Trophoblast cell (in vitro differentiated cells and primary cell): Measurements from ENCODE around the gene ARFGAP1.

Experiments used
- DNase-seq, 2 donors: peaks; one replicate each; pipeline ENCODE4 v3.0.0-alpha.2; 2016
- H2AFZ ChIP-seq: 2 replicates; pipeline ENCODE4 v1.6.1; 2013; ENCODE audit warnings: low read length, moderate library complexity, mild to moderate bottlenecking; ENCODE audit not compliant: insufficient read depth, poor library complexity
- H2AK5ac ChIP-seq: 2 replicates; pipeline ENCODE4 v1.6.1; 2013; ENCODE audit warnings: mild to moderate bottlenecking, low read length
- H2BK120ac ChIP-seq: 2 replicates; pipeline ENCODE4 v1.6.1; 2013; ENCODE audit warnings: low read length, mild to moderate bottlenecking, moderate library complexity; ENCODE audit not compliant: insufficient read depth, poor library complexity
- H2BK12ac ChIP-seq: 2 replicates; pipeline ENCODE4 v1.6.1; 2013; ENCODE audit warnings: mild to moderate bottlenecking, low read length, moderate library complexity
- H2BK5ac ChIP-seq: 2 replicates; pipeline ENCODE4 v1.6.1; 2013; ENCODE audit warnings: low read length, low read depth, moderate library complexity, mild to moderate bottlenecking; ENCODE audit not compliant: poor library complexity
- H3K14ac ChIP-seq: 2 replicates; pipeline ENCODE4 v1.6.1; 2013; ENCODE audit warnings: mild to moderate bottlenecking, low read length
- H3K18ac ChIP-seq: 2 replicates; pipeline ENCODE4 v1.6.1; 2013; ENCODE audit warnings: mild to moderate bottlenecking, low read length
- H3K23ac ChIP-seq: 2 replicates; pipeline ENCODE4 v1.6.1; 2013; ENCODE audit warnings: low read length
- H3K27ac ChIP-seq: 2 replicates; pipeline ENCODE4 v1.5.1; 2013; ENCODE audit warnings: low read depth, mild to moderate bottlenecking, inconsistent platforms, low read length, moderate library complexity
- H3K27me3 ChIP-seq: 2 replicates; pipeline ENCODE4 v1.6.1; 2013; ENCODE audit warnings: inconsistent platforms, mild to moderate bottlenecking, low read length, moderate library complexity; ENCODE audit not compliant: insufficient read depth
- H3K36me3 ChIP-seq, 2 experiments: 1 replicate in 1 of 2; 2 replicates in 1 of 2; pipeline ENCODE4 v1.6.1; 2013; ENCODE audit warnings: low read length in 2 of 2, mild to moderate bottlenecking in 2 of 2, moderate library complexity in 1 of 2; ENCODE audit not compliant: insufficient read depth in 2 of 2, control insufficient read depth in 1 of 2
- H3K4ac ChIP-seq: 2 replicates; pipeline ENCODE4 v1.6.1; 2013; ENCODE audit warnings: low read depth, mild to moderate bottlenecking, low read length, moderate library complexity
- H3K4me1 ChIP-seq, 2 experiments: 1 replicate in 1 of 2; 2 replicates in 1 of 2; pipeline ENCODE4 v1.6.1; 2013; ENCODE audit warnings: low read length in 2 of 2, mild to moderate bottlenecking in 2 of 2, moderate library complexity in 1 of 2; ENCODE audit not compliant: insufficient read depth in 2 of 2, control insufficient read depth in 1 of 2
- H3K4me2 ChIP-seq: 2 replicates; pipeline ENCODE4 v1.6.1; 2013; ENCODE audit warnings: inconsistent platforms, mild to moderate bottlenecking, low read length, moderate library complexity
- H3K4me3 ChIP-seq: 2 replicates; pipeline ENCODE4 v1.5.1; 2013; ENCODE audit warnings: mild to moderate bottlenecking, low read depth, low read length, inconsistent platforms
- H3K79me1 ChIP-seq: one replicate; pipeline ENCODE4 v1.6.1; 2013; ENCODE audit warnings: low read length
- H3K79me2 ChIP-seq: 2 replicates; pipeline ENCODE4 v1.6.1; 2013; ENCODE audit warnings: low read length, mild to moderate bottlenecking; ENCODE audit not compliant: control insufficient read depth, insufficient read depth, poor library complexity
- H3K9ac ChIP-seq: 2 replicates; pipeline ENCODE4 v1.6.1; 2013; ENCODE audit warnings: mild to moderate bottlenecking, low read length
- H3K9me3 ChIP-seq: 2 replicates; pipeline ENCODE4 v1.6.1; 2013; ENCODE audit warnings: low read depth, mild to moderate bottlenecking, control low read depth, inconsistent platforms, low read length; ENCODE audit not compliant: insufficient read depth
- H4K12ac ChIP-seq: 2 replicates; pipeline ENCODE4 v1.6.1; 2013; ENCODE audit warnings: low read depth, mild to moderate bottlenecking, low read length, moderate library complexity
- H4K8ac ChIP-seq: 2 replicates; pipeline ENCODE4 v1.6.1; 2013; ENCODE audit warnings: low read depth, mild to moderate bottlenecking, low read length, moderate library complexity
- H4K91ac ChIP-seq: one replicate; pipeline ENCODE4 v1.6.1; 2013; ENCODE audit warnings: low read depth, mild to moderate bottlenecking, low read length, moderate library complexity
- WGBS: extraction: QIAGEN DNeasy Blood & Tissue Kit; methylation state at CpG from one replicate; pipeline ENCODE4 v1.1.7; 2013; ENCODE audit warnings: missing lambda C conversion rate; ENCODE audit not compliant: insufficient read length, insufficient coverage; ENCODE audit errors: extremely low coverage; 5-methylcytosine and 5-hydroxymethylcytosine counted together

Gene ARFGAP1

DNA sequence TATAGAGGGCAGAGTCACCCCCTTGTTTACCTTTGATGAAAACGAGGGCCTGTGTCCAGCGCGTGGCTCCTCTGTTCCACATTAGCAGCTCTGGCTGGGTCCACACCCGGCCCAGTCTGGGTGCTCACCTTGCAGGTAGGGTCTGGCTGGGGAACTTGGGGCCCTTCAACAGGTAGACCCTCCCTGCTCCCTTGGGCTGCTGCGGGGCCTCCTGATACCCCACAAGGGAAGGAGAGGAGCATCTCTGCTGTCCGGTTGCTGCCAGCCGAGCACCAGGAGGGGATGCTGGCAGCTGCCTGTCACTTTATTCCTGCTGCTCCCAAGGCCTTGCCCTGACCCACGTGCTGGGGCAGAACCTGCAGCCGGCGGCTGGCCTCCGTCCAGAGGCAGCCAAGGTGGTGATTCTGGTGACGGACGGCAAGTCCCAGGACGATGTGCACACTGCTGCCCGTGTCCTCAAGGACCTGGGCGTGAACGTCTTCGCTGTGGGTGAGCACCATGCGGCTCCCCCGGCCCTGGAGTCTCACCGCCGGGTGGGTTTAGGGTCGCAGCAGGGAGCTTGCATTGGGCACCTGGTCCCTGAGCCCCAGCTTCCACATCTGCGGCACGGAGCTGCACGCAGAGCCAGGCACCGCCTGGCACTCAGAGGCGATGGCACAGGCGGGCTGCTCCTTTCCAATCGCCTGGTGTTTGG lies 35.8 kb downstream of the ARFGAP1 start:
- H2BK5ac ChIP-seq, result no peak overlapping the region
- H3K27me3 ChIP-seq, result no peaks in the 10 kb centered on the region
- H4K91ac ChIP-seq, result no peak overlapping the region
- H2BK12ac ChIP-seq, result no peak overlapping the region
- no peak overlapping the region for H2AFZ ChIP-seq
- no peak overlapping the region for H3K9ac ChIP-seq
- no peak overlapping the region for H3K4me2 ChIP-seq
- no peak overlapping the region for H2BK120ac ChIP-seq
- no peaks in the 10 kb centered on the region for H3K79me1 ChIP-seq
- H3K27ac ChIP-seq, result no peak overlapping the region
- H3K18ac ChIP-seq, result no peak overlapping the region
- H3K4me1 ChIP-seq, result no peaks in the 10 kb centered on the region
- DNase-seq, result no peak
- H3K79me2 ChIP-seq, result no peaks in the 10 kb centered on the region
- H4K12ac ChIP-seq, result no peak overlapping the region
- no peak overlapping the region for H3K4ac ChIP-seq
- no peak overlapping the region for H3K14ac ChIP-seq
- no peak overlapping the region for H3K23ac ChIP-seq
- WGBS, result no CpG with 5 or more reads among the region's 30 CpGs
- H3K4me3 ChIP-seq, result no peak overlapping the region
- no peak overlapping the region for H2AK5ac ChIP-seq
- no peaks in the 10 kb centered on the region for H3K9me3 ChIP-seq
- H4K8ac ChIP-seq, result no peak overlapping the region
- H3K36me3 ChIP-seq, result no peaks in the 10 kb centered on the region

DNA sequence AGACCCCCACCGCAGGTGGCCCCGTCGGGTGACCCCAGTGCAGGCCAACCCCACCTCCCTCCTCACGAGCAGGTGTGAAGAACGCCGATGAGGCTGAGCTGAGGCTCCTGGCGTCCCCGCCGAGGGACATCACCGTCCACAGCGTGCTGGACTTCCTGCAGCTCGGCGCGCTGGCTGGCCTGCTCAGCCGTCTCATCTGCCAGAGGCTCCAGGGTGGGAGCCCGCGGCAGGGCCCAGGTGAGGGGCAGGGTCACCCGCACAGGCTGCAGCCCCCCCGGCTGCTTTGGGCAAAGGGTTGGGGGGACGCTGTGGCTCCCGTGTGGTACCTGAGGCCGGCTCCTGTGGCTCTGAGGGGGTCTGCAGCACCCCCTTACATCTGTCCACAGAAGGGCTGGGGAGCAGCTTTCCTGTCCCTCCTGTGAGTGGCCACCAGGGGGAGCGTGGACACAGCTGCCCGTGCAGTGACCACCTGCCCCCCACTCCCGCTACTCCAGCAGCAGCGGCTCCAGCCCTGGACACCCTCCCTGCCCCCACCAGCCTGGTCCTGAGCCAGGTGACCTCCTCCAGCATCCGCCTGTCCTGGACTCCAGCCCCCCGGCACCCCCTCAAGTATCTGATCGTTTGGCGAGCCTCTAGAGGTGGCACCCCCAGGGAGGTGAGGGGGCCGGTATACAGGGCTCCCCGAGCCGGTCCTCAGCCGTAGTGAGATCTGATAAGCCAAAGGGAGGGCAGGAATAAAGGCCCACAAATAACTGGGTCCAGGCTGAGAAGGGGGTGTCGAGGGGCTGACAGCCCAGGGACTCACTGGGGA lies 36.9 kb downstream of the ARFGAP1 start:
- Histone ChIP-seq H3K36me3 (no peaks in the 10 kb centered on the region), H2AFZ (no peak overlapping the region), H3K18ac (no peak overlapping the region), H2BK120ac (no peak overlapping the region), H4K91ac (no peak overlapping the region), H3K27ac (no peak overlapping the region), H2BK12ac (no peak overlapping the region), H3K27me3 (no peaks in the 10 kb centered on the region), H3K79me2 (no peaks in the 10 kb centered on the region), H3K9me3 (no peaks in the 10 kb centered on the region), H3K9ac (no peak overlapping the region), H3K4me3 (no peak overlapping the region), H3K4me2 (no peak overlapping the region), H2BK5ac (no peak overlapping the region), H3K4me1 (no peaks in the 10 kb centered on the region), H3K4ac (no peak overlapping the region), H3K14ac (no peak overlapping the region), H3K79me1 (no peaks in the 10 kb centered on the region), H3K23ac (no peak overlapping the region), H2AK5ac (no peak overlapping the region), H4K8ac (no peak overlapping the region), H4K12ac (no peak overlapping the region)
- WGBS, result no CpG with 5 or more reads among the region's 35 CpGs
- peak in 1 of 2 donors; percentile 39 for DNase-seq

DNA sequence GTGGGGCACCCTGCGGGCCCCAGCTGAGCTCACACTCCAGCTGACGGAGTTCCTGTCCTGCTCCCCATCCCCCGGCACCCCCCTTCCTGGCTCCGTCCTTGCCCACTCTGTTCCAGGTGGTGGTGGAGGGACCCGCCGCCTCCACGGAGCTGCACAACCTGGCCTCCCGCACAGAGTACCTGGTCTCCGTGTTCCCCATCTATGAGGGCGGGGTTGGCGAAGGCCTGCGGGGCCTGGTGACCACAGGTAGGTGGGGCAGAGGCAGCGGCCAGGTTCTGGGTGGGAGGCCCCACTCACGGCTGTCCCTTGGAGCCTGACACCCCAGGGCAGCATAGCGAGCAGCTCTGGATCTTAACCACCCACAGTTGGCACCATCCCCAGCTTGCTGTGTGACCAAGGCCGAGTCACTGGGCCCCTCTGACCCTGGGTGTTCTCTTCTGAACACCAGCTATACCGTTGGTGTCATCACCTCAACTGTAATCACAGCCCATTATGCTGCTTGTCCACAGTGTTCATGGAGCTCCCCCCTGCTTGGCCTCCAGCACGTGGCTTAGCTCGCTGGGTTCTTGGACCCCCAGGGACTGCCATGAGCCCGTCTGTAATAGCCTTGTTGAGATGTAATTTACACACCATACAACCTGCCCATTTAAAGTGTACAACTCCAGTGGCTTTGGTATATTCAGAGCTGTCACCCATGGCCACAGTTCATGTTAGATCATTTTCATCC lies 37.8 kb downstream of the ARFGAP1 start:
- H3K9ac ChIP-seq, result no peak overlapping the region
- WGBS, result no CpG with 5 or more reads among the region's 20 CpGs
- no peak overlapping the region for H4K8ac ChIP-seq
- no peak overlapping the region for H3K27ac ChIP-seq
- H3K79me2 ChIP-seq, result no peaks in the 10 kb centered on the region
- no peak overlapping the region for H4K12ac ChIP-seq
- H3K4me3 ChIP-seq, result no peak overlapping the region
- DNase-seq, result no peak
- no peak overlapping the region for H3K14ac ChIP-seq
- no peak overlapping the region for H2AK5ac ChIP-seq
- H3K27me3 ChIP-seq, result no peaks in the 10 kb centered on the region
- no peak overlapping the region for H3K4ac ChIP-seq
- no peak overlapping the region for H2BK5ac ChIP-seq
- no peak overlapping the region for H3K18ac ChIP-seq
- no peak overlapping the region for H2AFZ ChIP-seq
- H3K23ac ChIP-seq, result no peak overlapping the region
- no peak overlapping the region for H4K91ac ChIP-seq
- H3K4me1 ChIP-seq, result no peaks in the 10 kb centered on the region
- no peaks in the 10 kb centered on the region for H3K36me3 ChIP-seq
- no peak overlapping the region for H3K4me2 ChIP-seq
- H2BK12ac ChIP-seq, result no peak overlapping the region
- no peaks in the 10 kb centered on the region for H3K79me1 ChIP-seq
- no peaks in the 10 kb centered on the region for H3K9me3 ChIP-seq
- no peak overlapping the region for H2BK120ac ChIP-seq

DNA sequence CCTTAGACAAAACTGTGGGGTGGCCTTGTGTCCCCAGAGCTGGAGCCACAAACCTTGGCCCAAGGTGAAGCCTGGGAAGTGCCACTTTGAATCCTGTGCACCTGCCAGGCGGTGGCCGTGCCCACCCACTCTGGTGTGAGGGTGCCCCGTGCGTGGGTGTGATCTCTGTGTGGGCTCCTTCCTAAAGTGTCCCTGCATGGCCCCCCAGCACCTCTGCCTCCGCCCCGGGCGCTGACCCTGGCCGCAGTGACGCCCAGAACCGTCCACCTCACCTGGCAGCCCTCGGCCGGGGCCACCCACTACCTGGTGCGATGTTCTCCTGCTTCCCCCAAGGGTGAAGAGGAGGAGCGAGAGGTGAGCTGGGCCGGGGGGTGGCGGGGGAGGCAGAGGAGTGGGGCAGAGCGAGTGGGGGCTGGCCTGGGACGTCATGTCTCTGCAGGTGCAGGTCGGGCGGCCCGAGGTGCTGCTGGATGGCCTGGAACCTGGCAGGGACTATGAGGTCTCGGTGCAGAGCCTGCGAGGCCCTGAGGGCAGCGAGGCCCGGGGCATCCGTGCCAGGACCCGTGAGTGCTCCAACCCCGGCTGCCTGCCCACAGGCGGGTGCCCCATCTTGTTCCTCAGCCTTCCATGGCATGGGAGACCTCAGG lies 38.7 kb downstream of the ARFGAP1 start:
- no peaks in the 10 kb centered on the region for H3K79me2 ChIP-seq
- no peak overlapping the region for H4K91ac ChIP-seq
- H3K4ac ChIP-seq, result no peak overlapping the region
- H3K36me3 ChIP-seq, result no peaks in the 10 kb centered on the region
- H2BK12ac ChIP-seq, result no peak overlapping the region
- H3K27me3 ChIP-seq, result no peaks in the 10 kb centered on the region
- H3K9ac ChIP-seq, result no peak overlapping the region
- H3K4me1 ChIP-seq, result no peaks in the 10 kb centered on the region
- no peak overlapping the region for H3K14ac ChIP-seq
- no peak overlapping the region for H4K12ac ChIP-seq
- no peak for DNase-seq
- H3K9me3 ChIP-seq, result no peaks in the 10 kb centered on the region
- H3K79me1 ChIP-seq, result no peaks in the 10 kb centered on the region
- no peak overlapping the region for H4K8ac ChIP-seq
- no peak overlapping the region for H2AFZ ChIP-seq
- H2BK5ac ChIP-seq, result no peak overlapping the region
- no peak overlapping the region for H3K4me3 ChIP-seq
- WGBS, result no CpG with 5 or more reads among the region's 29 CpGs
- H3K4me2 ChIP-seq, result no peak overlapping the region
- no peak overlapping the region for H3K18ac ChIP-seq
- H3K23ac ChIP-seq, result no peak overlapping the region
- no peak overlapping the region for H2AK5ac ChIP-seq
- H3K27ac ChIP-seq, result no peak overlapping the region
- H2BK120ac ChIP-seq, result no peak overlapping the region
